H9 (cell line): ENCODE results near the gene RNF145. TPM values are rescaled to one million over a fixed set of nuclear protein-coding genes. Genes with fewer than 3 reads are reported as not detected.

Experiments used
- DNase-seq: peaks from one replicate; pipeline ENCODE4 v3.0.0-alpha.2; 2017
- H2AFZ ChIP-seq: one replicate; pipeline ENCODE4 v1.6.1; 2013; ENCODE audit warnings: mild to moderate bottlenecking, low read length, control low read depth, moderate library complexity
- H2AK5ac ChIP-seq: 2 replicates; pipeline ENCODE4 v1.6.1; 2013; ENCODE audit warnings: low read length, control low read depth, mixed read lengths; ENCODE audit not compliant: insufficient read length
- H2BK120ac ChIP-seq: one replicate; pipeline ENCODE4 v1.6.1; 2013; ENCODE audit warnings: low read depth, mild to moderate bottlenecking, low read length, control low read depth, inconsistent platforms; ENCODE audit not compliant: poor library complexity, severe bottlenecking
- H2BK12ac ChIP-seq: 2 replicates; pipeline ENCODE4 v1.6.1; 2013; ENCODE audit warnings: low read length, control low read depth, mixed read lengths, low read depth; ENCODE audit not compliant: insufficient read length
- H2BK15ac ChIP-seq: 2 replicates; pipeline ENCODE4 v1.6.1; 2013; ENCODE audit warnings: low read depth, low read length, control low read depth
- H2BK20ac ChIP-seq: one replicate; pipeline ENCODE4 v1.6.1; 2013; ENCODE audit warnings: low read depth, mild to moderate bottlenecking, low read length, control low read depth, inconsistent platforms; ENCODE audit not compliant: poor library complexity, severe bottlenecking
- H2BK5ac ChIP-seq: 2 replicates; pipeline ENCODE4 v1.6.1; 2013; ENCODE audit warnings: low read length, control low read depth, mixed read lengths; ENCODE audit not compliant: insufficient read length
- H3K14ac ChIP-seq: 2 replicates; pipeline ENCODE4 v1.6.1; 2013; ENCODE audit warnings: low read length, control low read depth; ENCODE audit not compliant: insufficient read depth
- H3K18ac ChIP-seq: 2 replicates; pipeline ENCODE4 v1.6.1; 2013; ENCODE audit warnings: low read depth, mild to moderate bottlenecking, mixed read lengths, low read length, control low read depth; ENCODE audit not compliant: insufficient read length
- H3K23ac ChIP-seq: 2 replicates; pipeline ENCODE4 v1.6.1; 2013; ENCODE audit warnings: low read length, control low read depth, mixed read lengths, low read depth; ENCODE audit not compliant: insufficient read length
- H3K23me2 ChIP-seq: 2 replicates; pipeline ENCODE4 v1.6.1; 2013; ENCODE audit warnings: low read depth, mild to moderate bottlenecking, mixed read lengths, low read length, control low read depth; ENCODE audit not compliant: insufficient read length, poor library complexity, severe bottlenecking
- H3K27ac ChIP-seq: 2 replicates; pipeline ENCODE4 v1.5.1; 2013; ENCODE audit warnings: low read length, control low read depth, mixed read lengths, low read depth; ENCODE audit not compliant: insufficient read length
- H3K27me3 ChIP-seq: 2 replicates; pipeline ENCODE4 v1.6.1; 2013; ENCODE audit warnings: low read length, control low read depth, inconsistent platforms; ENCODE audit not compliant: insufficient read depth
- H3K4ac ChIP-seq: 2 replicates; pipeline ENCODE4 v1.6.1; 2013; ENCODE audit warnings: low read depth, mild to moderate bottlenecking, control low read depth, inconsistent platforms, low read length, moderate library complexity
- H3K4me1 ChIP-seq: 2 replicates; pipeline ENCODE4 v1.6.1; 2013; ENCODE audit warnings: low read length, control low read depth, inconsistent platforms; ENCODE audit not compliant: insufficient read depth
- H3K4me2 ChIP-seq: 2 replicates; pipeline ENCODE4 v1.6.1; 2013; ENCODE audit warnings: low read length, control low read depth, mixed read lengths; ENCODE audit not compliant: insufficient read length, insufficient read depth
- H3K56ac ChIP-seq: 2 replicates; pipeline ENCODE4 v1.6.1; 2013; ENCODE audit warnings: low read depth, mild to moderate bottlenecking, mixed read lengths, low read length, control low read depth; ENCODE audit not compliant: insufficient read length
- H3K79me1 ChIP-seq: 2 replicates; pipeline ENCODE4 v1.6.1; 2013; ENCODE audit warnings: low read depth, mild to moderate bottlenecking, moderate library complexity, low read length, control low read depth, inconsistent platforms; ENCODE audit not compliant: insufficient read depth, poor library complexity, severe bottlenecking
- H3K79me2 ChIP-seq: 2 replicates; pipeline ENCODE4 v1.6.1; 2013; ENCODE audit warnings: low read length, control low read depth, inconsistent platforms; ENCODE audit not compliant: insufficient read depth
- H3K9ac ChIP-seq: 2 replicates; pipeline ENCODE4 v1.6.1; 2013; ENCODE audit warnings: low read length, control low read depth, mixed read lengths; ENCODE audit not compliant: insufficient read length; ENCODE audit errors: extremely low read depth
- H3K9me3 ChIP-seq: one replicate; pipeline ENCODE4 v1.6.1; 2013; ENCODE audit warnings: low read depth, low read length, inconsistent platforms; ENCODE audit not compliant: control insufficient read depth
- H3T11ph ChIP-seq: one replicate; pipeline ENCODE4 v1.6.1; 2013; ENCODE audit warnings: mild to moderate bottlenecking, low read length, control low read depth, inconsistent platforms
- H4K20me1 ChIP-seq: one replicate; pipeline ENCODE4 v1.6.1; 2013; ENCODE audit not compliant: control insufficient read depth, insufficient read length, insufficient read depth
- H4K5ac ChIP-seq: 2 replicates; pipeline ENCODE4 v1.6.1; 2013; ENCODE audit warnings: low read depth, mild to moderate bottlenecking, mixed read lengths, low read length, control low read depth; ENCODE audit not compliant: insufficient read length
- H4K8ac ChIP-seq: replicated peaks from 2 replicates; pipeline ENCODE4 v1.6.1; 2013; ENCODE audit warnings: low read length, control low read depth, mixed read lengths, low read depth; ENCODE audit not compliant: insufficient read length
- H4K91ac ChIP-seq: 2 replicates; pipeline ENCODE4 v1.6.1; 2013; ENCODE audit warnings: low read depth, mild to moderate bottlenecking, moderate library complexity, mixed read lengths, low read length, control low read depth; ENCODE audit not compliant: insufficient read length
- H3K27ac Mint-ChIP-seq, 3 experiments: 2 replicates in 2 of 3; 3 replicates in 1 of 3; pipeline ENCODE4 v1.8.0; 2020 to 2021; ENCODE audit warnings: mixed read lengths in 3 of 3, mild to moderate bottlenecking in 1 of 3, moderate library complexity in 1 of 3
- H3K27me3 Mint-ChIP-seq: 2 replicates; pipeline ENCODE4 v1.8.0; 2021; ENCODE audit warnings: low read depth, mild to moderate bottlenecking, moderate library complexity, mixed read lengths
- H3K36me3 Mint-ChIP-seq, 3 experiments: 2 replicates in 2 of 3; 3 replicates in 1 of 3; pipeline ENCODE4 v1.8.0; 2020 to 2021; ENCODE audit warnings: low read depth in 3 of 3, mixed read lengths in 3 of 3; ENCODE audit not compliant: insufficient read depth in 1 of 3
- H3K4me1 Mint-ChIP-seq, 2 experiments: 2 replicates each; pipeline ENCODE4 v1.8.0; 2020; ENCODE audit warnings: mixed read lengths in 2 of 2
- H3K4me3 Mint-ChIP-seq, 2 experiments: 2 replicates in 1 of 2; 3 replicates in 1 of 2; pipeline ENCODE4 v1.8.0; 2020 to 2021; ENCODE audit warnings: mild to moderate bottlenecking in 2 of 2, mixed read lengths in 2 of 2, moderate library complexity in 1 of 2
- H3K9me3 Mint-ChIP-seq, 2 experiments: 2 replicates in 1 of 2; 3 replicates in 1 of 2; pipeline ENCODE4 v1.8.0; 2020; ENCODE audit warnings: mild to moderate bottlenecking in 2 of 2, mixed read lengths in 2 of 2, moderate library complexity in 1 of 2
- CTCF ChIP-seq: fragments of 200-600 bp; sonication (generic); conservative IDR thresholded peaks from 3 replicates; pipeline ENCODE4 v1.8.0; 2021; ENCODE audit warnings: antibody characterized with exemption, mild to moderate bottlenecking
- total RNA-seq: library from RNA; stranded (reverse); gene quantifications from 2 replicates; pipeline ENCODE4 v1.2.1, GENCODE V29; 2021

The RNF145 gene
- total RNA-seq, 1 experiment from 2014 or later, result 59.1 TPM

GRCh38 chr5:159181152-159181551 is 28.2 kb downstream of the RNF145 start:
- H2BK15ac ChIP-seq, result no peak overlapping the region
- no peak overlapping the region for H3K56ac ChIP-seq
- no peaks in the 10 kb centered on the region for H3K9me3 ChIP-seq
- no peak overlapping the region for H4K5ac ChIP-seq
- H3K27ac Mint-ChIP-seq, result no peak overlapping the region
- H3T11ph ChIP-seq, result no peak overlapping the region
- no peak overlapping the region for H3K18ac ChIP-seq
- H3K4me3 Mint-ChIP-seq, result no peak overlapping the region
- H3K27ac ChIP-seq, result no peak overlapping the region
- H2BK12ac ChIP-seq, result no peak overlapping the region
- no peak for DNase-seq
- no peaks in the 10 kb centered on the region for H3K79me2 ChIP-seq
- peaks cover 5 to 8% of the 10 kb centered on the region in 2 experiments for H3K4me1 Mint-ChIP-seq
- no peaks in the 10 kb centered on the region for H3K9me3 Mint-ChIP-seq
- H2AK5ac ChIP-seq, result no peak overlapping the region
- no peak overlapping the region for H4K8ac ChIP-seq
- H3K27me3 ChIP-seq, result no peaks in the 10 kb centered on the region
- H3K79me1 ChIP-seq, result no peaks in the 10 kb centered on the region
- peaks cover 0 to 13% (median 8%) of the 10 kb centered on the region in 3 experiments; a peak in 5 of 7 replicates for H3K36me3 Mint-ChIP-seq
- no peak overlapping the region for H2BK5ac ChIP-seq
- H3K14ac ChIP-seq, result no peak overlapping the region
- no peak overlapping the region for H2AFZ ChIP-seq
- no peak overlapping the region for H3K9ac ChIP-seq
- no peaks in the 10 kb centered on the region for H3K27me3 Mint-ChIP-seq
- no peak overlapping the region for H3K4me2 ChIP-seq
- H3K4me1 ChIP-seq, result no peaks in the 10 kb centered on the region
- H3K23ac ChIP-seq, result no peak overlapping the region
- no peaks in the 10 kb centered on the region for H3K23me2 ChIP-seq
- no peak overlapping the region for H3K4ac ChIP-seq
- H2BK20ac ChIP-seq, result no peak overlapping the region
- H2BK120ac ChIP-seq, result no peak overlapping the region
- no peak for TF ChIP-seq CTCF
- H4K91ac ChIP-seq, result no peak overlapping the region
- H4K20me1 ChIP-seq, result no peaks in the 10 kb centered on the region
